ENCODE data around the gene MYDGF. TPM values are rescaled to one million over a fixed set of nuclear protein-coding genes. Genes with fewer than 3 reads are reported as not detected.
"Not testable (repeated sequence)": the region's sequence is repeated elsewhere in the genome, so short reads cannot be mapped to it uniquely, and the experiment has no call there.

MYDGF gene
- total RNA-seq, 1 donor from 2014 or later = 85.2 TPM

DNA sequence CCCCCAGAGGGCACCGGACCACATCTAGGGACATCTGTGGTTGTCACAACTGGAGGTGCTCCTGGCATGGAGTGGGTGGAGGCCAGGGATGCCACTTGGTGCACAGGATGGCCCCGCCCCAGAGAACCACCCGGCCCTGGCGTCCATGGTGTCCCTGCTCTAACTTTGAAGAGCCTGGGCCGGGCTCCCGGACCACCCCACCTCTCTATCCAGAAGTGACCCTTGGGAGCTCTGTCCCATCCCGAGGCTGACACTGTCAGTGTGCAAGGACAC is 22.9 kb upstream of the MYDGF start:
- no peaks in the 10 kb centered on the region for H3K4me1 Mint-ChIP-seq
- H3K27ac Mint-ChIP-seq = no peak overlapping the region
- no peak overlapping the region for H3K4me3 Mint-ChIP-seq
- H3K27me3 Mint-ChIP-seq = no peaks in the 10 kb centered on the region
- H3K9me3 Mint-ChIP-seq = no peaks in the 10 kb centered on the region
- intact Hi-C loops (cut with micrococcal nuclease) = no loop called here
- no peak for DNase-seq
- peaks cover 43% of the 10 kb centered on the region for H3K36me3 Mint-ChIP-seq (ENCODE audit: low read depth)

- no peaks in the 10 kb centered on the region for H3K9me3 Mint-ChIP-seq
- intact Hi-C loops (cut with micrococcal nuclease) = no loop called here
- no peak overlapping the region for H3K4me3 Mint-ChIP-seq
- no peaks in the 10 kb centered on the region for H3K27me3 Mint-ChIP-seq
- DNase-seq = no peak
- H3K27ac Mint-ChIP-seq = no peak overlapping the region
- H3K36me3 Mint-ChIP-seq (ENCODE audit: low read depth) = peaks cover 41% of the 10 kb centered on the region
- H3K4me1 Mint-ChIP-seq = no peaks in the 10 kb centered on the region
These were observed 22.3 kb upstream of the MYDGF start for GRCh38 chr19:4692251-4693077.

- DNase-seq = no peak
- H3K4me1 Mint-ChIP-seq = no peaks in the 10 kb centered on the region
- peaks cover 43% of the 10 kb centered on the region for H3K36me3 Mint-ChIP-seq (ENCODE audit: low read depth)
These were observed 21.2 kb upstream of the MYDGF start for GRCh38 chr19:4691373-4691772.

DNA sequence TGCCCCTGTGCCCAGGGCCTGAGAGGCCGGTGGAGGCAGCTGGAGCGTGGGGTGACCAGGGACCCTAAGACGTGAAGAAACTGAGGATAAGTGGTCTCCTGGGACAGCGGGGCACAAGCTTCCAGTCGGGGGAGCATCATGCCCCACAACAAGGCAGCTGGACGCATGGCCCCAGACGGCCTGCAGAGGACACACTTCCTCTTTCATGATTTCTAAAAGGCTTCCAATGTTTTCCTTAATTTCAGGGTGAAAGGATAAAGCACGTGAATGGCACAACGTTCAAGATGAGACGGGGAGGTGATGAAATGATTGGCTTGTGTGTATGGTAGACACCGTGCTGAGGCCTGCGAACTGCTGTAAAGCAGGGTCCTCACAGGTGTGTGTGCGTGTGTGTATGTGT is 20.2 kb upstream of the MYDGF start:
- no peak for DNase-seq
- intact Hi-C loops (cut with micrococcal nuclease) = no loop called here
- no peaks in the 10 kb centered on the region for H3K9me3 Mint-ChIP-seq
- H3K4me1 Mint-ChIP-seq = no peaks in the 10 kb centered on the region
- H3K27ac Mint-ChIP-seq = no peak overlapping the region
- no peak overlapping the region for H3K4me3 Mint-ChIP-seq
- H3K36me3 Mint-ChIP-seq (ENCODE audit: low read depth) = peaks cover 41% of the 10 kb centered on the region
- no peaks in the 10 kb centered on the region for H3K27me3 Mint-ChIP-seq

More at GRCh38 chr19:4691373-4691772, 21.2 kb upstream of the MYDGF start:
- H3K9me3 Mint-ChIP-seq = no peaks in the 10 kb centered on the region
- H3K27me3 Mint-ChIP-seq = no peaks in the 10 kb centered on the region
- no peak overlapping the region for H3K4me3 Mint-ChIP-seq
- intact Hi-C loops (cut with micrococcal nuclease) = no loop called here
- no peak overlapping the region for H3K27ac Mint-ChIP-seq

DNA sequence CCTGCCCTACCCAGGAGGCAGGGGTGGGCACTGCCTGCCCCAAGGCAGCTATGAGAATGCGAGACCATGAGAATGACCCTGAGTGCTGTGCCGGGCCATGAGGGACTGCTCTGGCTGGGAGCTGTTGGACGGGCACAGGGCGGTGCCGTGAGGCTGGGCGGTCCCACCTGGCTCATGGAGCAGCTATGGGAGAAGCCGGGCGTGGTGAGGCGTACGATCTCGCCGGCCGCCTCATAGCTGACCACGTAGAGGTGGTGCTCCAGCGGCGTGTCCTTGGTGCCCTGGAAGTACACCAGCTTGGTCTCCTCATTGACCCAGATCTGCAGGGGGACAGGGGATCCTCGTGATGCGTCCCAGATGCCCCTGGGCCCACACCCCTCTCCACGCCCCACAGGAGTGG is 19.3 kb upstream of the MYDGF start:
- Mint-ChIP-seq H3K4me1 (no peaks in the 10 kb centered on the region), H3K27ac (no peak overlapping the region), H3K27me3 (no peaks in the 10 kb centered on the region), H3K9me3 (no peaks in the 10 kb centered on the region), H3K4me3 (no peak overlapping the region), H3K36me3 (ENCODE audit: low read depth) (peaks cover 39% of the 10 kb centered on the region)
- no peak for DNase-seq
- intact Hi-C loops (cut with micrococcal nuclease) = no loop called here

GRCh38 chr19:4688587-4688986 is 18.4 kb upstream of the MYDGF start:
- intact Hi-C loops (cut with micrococcal nuclease) = no loop called here
- no peaks in the 10 kb centered on the region for H3K9me3 Mint-ChIP-seq
- no peak overlapping the region for H3K27ac Mint-ChIP-seq
- peaks cover 33% of the 10 kb centered on the region for H3K36me3 Mint-ChIP-seq (ENCODE audit: low read depth)
- no peak overlapping the region for H3K4me3 Mint-ChIP-seq
- H3K27me3 Mint-ChIP-seq = no peaks in the 10 kb centered on the region
- DNase-seq = no peak
- no peaks in the 10 kb centered on the region for H3K4me1 Mint-ChIP-seq

DNA sequence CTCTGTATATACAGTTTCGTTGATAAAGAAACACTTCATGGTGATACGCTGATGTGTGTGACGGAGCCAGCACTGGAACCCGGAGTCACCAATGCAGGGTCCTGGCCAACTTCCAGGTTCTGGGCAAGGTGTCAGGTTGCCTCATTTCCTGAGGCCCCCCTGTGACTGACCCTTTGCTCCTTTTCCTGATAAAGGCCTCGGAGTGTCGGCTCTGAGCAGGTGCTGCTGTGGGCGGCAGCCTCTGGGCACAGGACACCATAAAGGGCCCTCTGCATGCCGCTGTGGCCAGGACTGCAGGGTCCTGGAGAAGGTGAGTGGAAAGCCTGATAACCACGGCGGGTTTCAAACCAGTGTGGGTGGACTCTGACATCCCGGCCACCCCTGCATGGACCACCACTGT is 17.3 kb upstream of the MYDGF start:
- Mint-ChIP-seq H3K36me3 (ENCODE audit: low read depth) (peaks cover 29% of the 10 kb centered on the region), H3K4me1 (no peaks in the 10 kb centered on the region), H3K4me3 (no peak overlapping the region), H3K27me3 (no peaks in the 10 kb centered on the region), H3K27ac (no peak overlapping the region), H3K9me3 (no peaks in the 10 kb centered on the region)
- DNase-seq = no peak
- intact Hi-C loops (cut with micrococcal nuclease) = no loop called here

- H3K4me3 Mint-ChIP-seq = no peak overlapping the region
- DNase-seq = no peak
- H3K4me1 Mint-ChIP-seq = no peaks in the 10 kb centered on the region
- no peaks in the 10 kb centered on the region for H3K9me3 Mint-ChIP-seq
- H3K27ac Mint-ChIP-seq = no peak overlapping the region
- intact Hi-C loops (cut with micrococcal nuclease) = no loop called here
- no peaks in the 10 kb centered on the region for H3K27me3 Mint-ChIP-seq
- H3K36me3 Mint-ChIP-seq (ENCODE audit: low read depth) = peaks cover 25% of the 10 kb centered on the region
These were observed 16.6 kb upstream of the MYDGF start for GRCh38 chr19:4686700-4687099.

GRCh38 chr19:4684312-4685095 is 14.4 kb upstream of the MYDGF start:
- intact Hi-C loops (cut with micrococcal nuclease) = no loop called here
- no peak for DNase-seq
- Mint-ChIP-seq H3K27me3 (no peaks in the 10 kb centered on the region), H3K9me3 (no peaks in the 10 kb centered on the region), H3K4me1 (no peaks in the 10 kb centered on the region), H3K4me3 (no peak overlapping the region), H3K36me3 (ENCODE audit: low read depth) (peaks cover 21% of the 10 kb centered on the region), H3K27ac (no peak overlapping the region)

DNA sequence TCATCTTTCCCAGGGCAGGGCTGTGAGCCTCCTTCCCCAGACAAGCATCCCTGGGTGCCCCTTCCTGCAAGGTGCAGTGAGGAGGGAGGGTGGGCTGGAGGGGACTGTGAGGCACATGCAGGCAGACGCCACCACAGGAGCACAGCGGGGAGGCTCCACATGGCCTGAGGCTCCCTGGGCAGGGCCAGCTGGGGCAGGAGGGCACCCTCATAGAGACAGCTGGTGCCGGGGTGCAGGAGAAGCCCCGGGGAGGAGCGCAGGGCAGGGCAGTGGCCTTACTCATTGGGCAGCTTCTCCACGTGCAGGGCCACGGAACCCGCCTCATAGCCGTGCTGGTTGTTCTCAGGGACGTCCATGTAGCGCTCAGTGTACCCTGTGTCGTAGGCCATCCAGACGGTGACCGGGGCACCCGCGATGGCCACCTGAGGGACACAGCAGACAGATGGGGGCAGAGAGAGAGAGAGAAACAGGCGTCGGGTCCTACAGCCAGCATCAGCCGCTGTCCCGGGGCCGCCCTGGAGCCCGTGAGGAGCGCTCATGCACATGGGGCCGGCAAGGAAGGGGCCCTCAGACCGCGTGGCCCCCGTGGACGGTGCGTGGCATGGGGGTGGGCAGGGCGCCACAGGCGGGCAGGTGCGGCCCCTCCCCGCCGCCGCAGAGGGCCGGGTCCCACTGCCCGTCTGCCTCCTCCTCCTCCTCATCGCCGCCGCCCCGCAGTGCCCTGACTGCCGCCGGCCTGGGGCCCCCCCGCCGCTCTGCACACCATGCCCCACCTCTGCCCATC is 12.5 kb upstream of the MYDGF start:
- H3K9me3 Mint-ChIP-seq = no peaks in the 10 kb centered on the region
- intact Hi-C loops (cut with micrococcal nuclease) = no loop called here
- H3K4me1 Mint-ChIP-seq = no peaks in the 10 kb centered on the region
- no peak overlapping the region for H3K27ac Mint-ChIP-seq
- H3K36me3 Mint-ChIP-seq (ENCODE audit: low read depth) = peaks cover 28% of the 10 kb centered on the region
- no peak overlapping the region for H3K4me3 Mint-ChIP-seq
- DNase-seq = no peak
- no peaks in the 10 kb centered on the region for H3K27me3 Mint-ChIP-seq

DNA sequence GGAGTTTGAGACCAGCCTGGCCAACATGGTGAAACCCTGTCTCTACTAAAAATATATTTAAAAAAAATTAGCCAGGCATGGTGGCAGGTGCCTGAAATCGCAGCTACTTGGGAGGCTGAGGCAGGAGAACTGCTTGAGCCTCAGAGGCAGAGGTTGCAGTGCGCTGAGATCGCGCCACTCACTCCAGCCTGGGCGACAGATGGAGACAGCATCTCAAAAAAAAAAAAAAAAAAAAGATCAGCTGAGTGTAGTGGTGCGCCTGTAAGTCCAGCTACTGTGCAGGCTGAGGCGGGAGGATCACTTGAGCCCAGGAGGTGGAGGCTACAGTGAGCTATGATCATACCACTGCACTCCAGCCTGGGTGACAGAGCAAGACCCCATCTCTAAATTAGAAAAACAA is 9.9 kb upstream of the MYDGF start:
- H3K27ac Mint-ChIP-seq; DNase-seq; intact Hi-C loops (cut with micrococcal nuclease); H3K4me3 Mint-ChIP-seq; H3K4me1 Mint-ChIP-seq; H3K27me3 Mint-ChIP-seq; H3K9me3 Mint-ChIP-seq: not testable (repeated sequence)
- H3K36me3 Mint-ChIP-seq (ENCODE audit: low read depth) = peaks cover 25% of the 10 kb centered on the region

GRCh38 chr19:4678881-4679790 is 9.0 kb upstream of the MYDGF start:
- H3K27me3 Mint-ChIP-seq = no peaks in the 10 kb centered on the region
- no peak overlapping the region for H3K27ac Mint-ChIP-seq
- H3K4me3 Mint-ChIP-seq = no peak overlapping the region
- intact Hi-C loops (cut with micrococcal nuclease) = no loop called here
- H3K4me1 Mint-ChIP-seq = no peaks in the 10 kb centered on the region
- peaks cover 24% of the 10 kb centered on the region for H3K36me3 Mint-ChIP-seq (ENCODE audit: low read depth)
- DNase-seq = no peak
- H3K9me3 Mint-ChIP-seq = no peaks in the 10 kb centered on the region

DNA sequence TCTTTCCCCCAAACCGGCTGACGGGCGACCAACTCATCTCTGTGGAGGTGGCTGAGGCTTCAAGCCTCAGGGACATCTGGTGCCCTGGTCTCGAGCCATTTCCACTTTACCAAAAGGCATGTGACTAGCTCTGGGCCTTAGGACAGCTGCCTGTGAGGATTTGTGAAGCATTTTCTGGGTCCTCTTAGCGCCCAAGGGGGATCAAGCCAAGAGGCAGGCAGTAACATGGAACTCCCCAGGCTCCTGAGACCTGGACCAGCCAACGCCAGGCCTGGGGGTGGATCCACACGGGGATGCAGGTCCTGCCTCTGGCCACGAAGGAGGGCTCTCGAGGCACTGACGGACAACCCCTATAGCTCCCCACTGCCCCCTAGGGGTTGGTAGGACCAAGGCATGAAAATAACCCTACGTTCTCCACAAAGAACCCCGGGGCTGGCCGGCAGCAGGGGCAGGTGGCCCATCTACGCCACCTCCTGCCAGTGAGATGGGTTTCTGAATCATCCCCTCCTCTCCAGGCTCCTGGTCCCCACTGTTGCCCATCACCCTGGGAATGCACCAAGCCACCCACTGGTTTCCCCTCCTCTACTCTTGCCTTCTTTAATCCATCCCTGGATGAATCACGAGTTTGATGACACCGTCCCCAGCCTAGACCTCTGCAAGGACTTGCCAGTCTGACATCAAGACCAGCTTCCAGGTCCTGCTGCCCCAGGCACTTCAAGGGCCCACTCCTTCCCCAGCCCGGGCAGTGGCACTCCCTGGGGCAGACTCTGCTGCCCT is 7.0 kb upstream of the MYDGF start:
- peak; percentile 74 for DNase-seq
- Mint-ChIP-seq H3K4me3 (no peak overlapping the region), H3K36me3 (ENCODE audit: low read depth) (peaks cover 19% of the 10 kb centered on the region), H3K4me1 (no peaks in the 10 kb centered on the region), H3K9me3 (no peaks in the 10 kb centered on the region), H3K27me3 (no peaks in the 10 kb centered on the region), H3K27ac (no peak overlapping the region)
- intact Hi-C loops (cut with micrococcal nuclease) = no loop called here

Measured in activated CD4-positive, alpha-beta T cell treated with anti-CD3 and anti-CD28 coated beads, Interleukin-2, amount 10 ng/mL, durations not matched to agents 24 days and 14 days (primary cell).